GM12873 (cell line): ENCODE results near the gene GGCX.

Source experiments
- TF ChIP-seq, protein P1 (sequence below): IDR thresholded peaks from 2 replicates; pipeline ENCODE4 v1.5.1; 2012; ENCODE audit warnings: low read depth, mild to moderate bottlenecking, moderate library complexity, low read length, control low read depth; ENCODE audit not compliant: insufficient read depth; ENCODE audit errors: missing control alignments

The GGCX gene

DNA sequence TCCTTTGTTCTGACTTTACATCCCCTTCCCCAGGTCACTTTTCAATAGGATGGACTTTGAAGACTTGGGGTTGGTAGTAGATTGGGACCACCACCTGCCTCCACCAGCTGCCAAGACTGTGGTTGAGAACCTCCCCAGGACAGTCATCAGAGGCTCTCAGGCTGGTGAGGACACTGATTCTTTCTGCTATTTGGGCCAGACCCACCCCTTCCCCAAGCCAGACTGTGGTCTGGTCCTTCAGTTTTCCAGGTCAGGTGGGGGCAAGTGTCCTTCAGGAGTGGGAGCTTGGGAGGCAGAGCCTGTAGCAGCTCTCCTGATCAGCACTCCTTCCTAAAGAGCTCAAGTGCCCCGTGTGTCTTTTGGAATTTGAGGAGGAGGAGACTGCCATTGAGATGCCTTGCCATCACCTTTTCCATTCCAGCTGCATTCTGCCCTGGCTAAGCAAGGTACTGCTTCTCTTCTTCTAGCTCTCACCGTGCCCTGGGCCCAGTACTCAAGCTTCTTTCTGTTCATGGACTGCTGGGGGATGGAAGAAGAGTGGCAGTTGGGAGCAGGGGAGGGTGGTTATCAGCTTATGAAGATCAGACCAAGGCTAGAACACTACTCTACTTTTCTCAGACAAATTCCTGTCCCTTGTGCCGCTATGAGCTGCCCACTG is 35.3 kb upstream of the GGCX start:
- TF ChIP-seq, protein P1, sequence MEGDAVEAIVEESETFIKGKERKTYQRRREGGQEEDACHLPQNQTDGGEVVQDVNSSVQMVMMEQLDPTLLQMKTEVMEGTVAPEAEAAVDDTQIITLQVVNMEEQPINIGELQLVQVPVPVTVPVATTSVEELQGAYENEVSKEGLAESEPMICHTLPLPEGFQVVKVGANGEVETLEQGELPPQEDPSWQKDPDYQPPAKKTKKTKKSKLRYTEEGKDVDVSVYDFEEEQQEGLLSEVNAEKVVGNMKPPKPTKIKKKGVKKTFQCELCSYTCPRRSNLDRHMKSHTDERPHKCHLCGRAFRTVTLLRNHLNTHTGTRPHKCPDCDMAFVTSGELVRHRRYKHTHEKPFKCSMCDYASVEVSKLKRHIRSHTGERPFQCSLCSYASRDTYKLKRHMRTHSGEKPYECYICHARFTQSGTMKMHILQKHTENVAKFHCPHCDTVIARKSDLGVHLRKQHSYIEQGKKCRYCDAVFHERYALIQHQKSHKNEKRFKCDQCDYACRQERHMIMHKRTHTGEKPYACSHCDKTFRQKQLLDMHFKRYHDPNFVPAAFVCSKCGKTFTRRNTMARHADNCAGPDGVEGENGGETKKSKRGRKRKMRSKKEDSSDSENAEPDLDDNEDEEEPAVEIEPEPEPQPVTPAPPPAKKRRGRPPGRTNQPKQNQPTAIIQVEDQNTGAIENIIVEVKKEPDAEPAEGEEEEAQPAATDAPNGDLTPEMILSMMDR = no peak

DNA sequence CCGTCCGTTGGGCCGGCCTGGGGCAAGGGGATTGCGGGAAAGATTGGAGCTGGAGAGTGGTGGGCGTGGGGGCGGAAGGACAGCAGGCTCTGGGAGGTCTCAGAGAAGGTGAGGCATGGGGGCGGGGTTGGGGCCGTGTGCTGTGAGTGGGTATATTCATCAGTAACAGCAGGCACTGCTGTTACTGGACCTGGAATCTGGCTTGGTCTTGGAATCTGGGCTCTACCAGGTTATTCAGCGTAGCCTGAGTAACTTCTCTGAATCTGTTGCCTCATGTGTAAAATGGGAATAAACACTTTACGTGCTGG is 34.7 kb upstream of the GGCX start:
- TF ChIP-seq, protein P1 = no peak

DNA sequence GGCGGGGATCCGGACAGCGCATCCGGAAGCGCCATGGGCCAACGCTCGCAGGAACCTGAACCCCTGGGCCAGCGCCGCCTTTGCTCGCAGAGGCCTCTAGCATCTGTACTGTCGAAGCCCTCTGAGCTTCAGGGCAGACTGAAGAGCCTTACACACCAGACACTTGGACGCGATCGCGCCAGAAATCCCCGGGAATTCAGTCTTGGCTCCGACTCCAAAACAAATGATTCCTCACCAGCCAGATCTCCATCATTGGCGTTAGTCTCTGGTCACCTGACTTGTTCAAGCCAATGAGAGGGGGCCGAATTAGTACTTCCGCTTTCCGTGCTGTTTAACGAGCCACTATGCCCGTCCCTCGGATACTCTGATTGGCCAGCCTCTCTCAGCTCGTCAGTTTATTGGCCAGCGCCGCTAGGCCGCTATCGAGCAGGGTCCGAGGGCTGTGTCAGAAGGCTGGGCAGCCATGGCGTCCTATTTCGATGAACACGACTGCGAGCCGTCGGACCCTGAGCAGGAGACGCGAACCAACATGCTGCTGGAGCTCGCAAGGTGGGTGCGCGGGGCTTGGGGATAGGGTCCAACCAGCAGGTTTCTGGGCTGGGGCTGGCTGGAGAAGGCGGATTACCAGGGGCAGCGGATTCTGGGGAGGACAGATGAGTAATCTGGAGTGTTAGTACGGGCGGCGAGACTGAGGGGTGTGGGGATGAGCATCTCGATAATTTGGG is 34.2 kb upstream of the GGCX start, which contains the start of gene RNF181:
Gene RNF181, plus strand, starts transcription at position 445 of the 725 bp plus-strand sequence. Its CDS starts 19 bp downstream, at position 464.
- TF ChIP-seq, protein P1 = no peak

DNA sequence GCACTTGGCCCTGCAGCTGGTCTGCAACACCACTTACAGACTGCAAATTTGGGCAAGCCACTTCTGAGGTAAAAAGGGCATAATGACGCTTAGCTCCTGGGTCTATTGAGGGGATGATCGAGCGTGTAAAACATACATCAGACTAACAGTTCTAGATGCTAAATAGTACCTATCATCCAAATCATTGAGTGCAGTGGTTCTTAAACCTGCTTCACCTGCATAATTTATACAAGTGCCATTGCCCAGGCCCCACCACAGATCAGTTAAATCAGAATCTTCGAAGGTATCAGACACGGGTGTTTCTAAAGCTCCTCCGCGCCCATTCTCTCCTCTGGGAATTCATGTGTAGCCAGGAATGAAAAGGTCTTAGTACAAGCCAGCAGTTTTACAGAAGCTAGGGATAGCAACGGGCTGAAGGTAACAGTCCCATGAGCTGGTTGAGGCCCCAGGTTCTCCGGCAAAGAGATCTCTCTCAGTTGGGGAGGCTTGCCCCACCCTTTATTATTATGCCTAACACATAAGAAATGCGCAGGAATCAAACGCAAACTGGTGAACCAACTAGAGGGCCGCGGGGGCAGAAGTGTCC is 33.5 kb upstream of the GGCX start:
- TF ChIP-seq, protein P1 = no peak

DNA sequence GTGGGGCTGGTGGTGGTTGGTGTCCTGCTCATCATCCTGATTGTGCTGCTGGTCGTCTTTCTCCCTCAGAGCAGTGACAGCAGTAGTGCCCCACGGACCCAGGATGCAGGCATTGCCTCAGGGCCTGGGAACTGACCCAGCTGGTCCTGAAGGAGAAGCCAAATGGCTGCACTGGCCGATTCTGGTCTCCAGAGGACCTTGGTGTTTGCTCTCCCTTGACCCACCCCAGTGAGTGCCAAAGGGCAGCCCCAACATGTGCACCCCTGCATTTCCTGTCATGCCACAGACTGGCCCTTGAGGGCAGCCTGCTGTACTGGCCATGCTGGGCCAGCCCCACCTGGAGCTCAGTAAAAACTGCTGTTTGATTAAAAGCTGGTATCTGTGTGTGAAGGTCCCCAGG is 31.7 kb upstream of the GGCX start:
- TF ChIP-seq, protein P1 = no peak

DNA sequence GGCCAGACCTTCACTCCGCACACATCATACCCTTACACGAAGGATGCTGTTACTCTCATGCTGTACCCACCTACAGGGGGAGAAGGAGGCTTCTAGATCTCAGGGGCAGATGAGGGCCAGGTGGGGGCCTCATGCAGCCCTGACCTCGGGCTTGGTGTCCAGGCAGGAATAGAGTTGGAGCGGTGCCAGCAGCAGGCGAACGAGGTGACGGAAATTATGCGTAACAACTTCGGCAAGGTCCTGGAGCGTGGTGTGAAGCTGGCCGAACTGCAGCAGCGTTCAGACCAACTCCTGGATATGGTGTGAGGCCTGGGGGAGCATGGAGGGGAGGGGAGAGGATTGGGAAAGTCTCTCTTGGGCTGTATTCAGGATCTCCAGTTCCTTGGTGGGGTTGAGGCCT is 30.3 kb upstream of the GGCX start:
- TF ChIP-seq, protein P1 = no peak

DNA sequence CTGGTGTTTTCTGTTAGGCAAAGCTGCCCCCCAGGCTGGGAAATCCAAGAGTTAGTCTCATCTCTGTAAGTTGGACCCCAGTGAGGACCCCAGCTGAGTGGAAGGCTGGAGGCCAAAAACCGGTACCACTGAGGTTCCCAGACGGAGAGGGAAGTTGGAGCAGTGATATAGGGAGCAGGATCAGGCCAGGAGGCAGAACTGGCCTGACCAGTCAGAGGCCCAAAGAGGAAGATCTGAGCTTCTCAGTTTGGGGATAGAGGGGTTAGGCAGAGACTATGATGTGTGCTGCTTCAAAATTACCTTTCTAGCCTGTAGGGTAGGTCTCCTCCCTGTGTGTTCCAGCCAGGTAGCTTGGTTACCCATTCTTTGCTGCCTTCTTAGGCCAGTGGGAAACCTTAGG is 29.7 kb upstream of the GGCX start:
- TF ChIP-seq, protein P1 = no peak
